K562 treated with DMSO at 1 percent for 24 hours (cell line): ENCODE data around the gene EPHA8. TPM values are rescaled to one million over a fixed set of nuclear protein-coding genes. Genes with fewer than 3 reads are reported as not detected.

Source experiments
- total RNA-seq: library from RNA; unstranded; fragments of 300-600 nt; gene quantifications from 2 replicates; pipeline ENCODE4 v1.2.3, GENCODE V29; 2022; ENCODE audit warnings: low read depth; ENCODE audit not compliant: insufficient read depth

The EPHA8 gene
- total RNA-seq, result not detected in 2 replicates

GRCh38 chr1:22562584-22563583 lies at the start of gene EPHA8:
EPHA8 (plus strand) TSS chr1:22563489; CDS start chr1:22563636, 147 bp downstream.

GRCh38 chr1:22636353-22636752 lies 73.1 kb downstream of the EPHA8 start, which contains the start of gene C1QA:
C1QA (plus strand) TSS chr1:22636628; CDS start chr1:22637617, 989 bp downstream.

DNA sequence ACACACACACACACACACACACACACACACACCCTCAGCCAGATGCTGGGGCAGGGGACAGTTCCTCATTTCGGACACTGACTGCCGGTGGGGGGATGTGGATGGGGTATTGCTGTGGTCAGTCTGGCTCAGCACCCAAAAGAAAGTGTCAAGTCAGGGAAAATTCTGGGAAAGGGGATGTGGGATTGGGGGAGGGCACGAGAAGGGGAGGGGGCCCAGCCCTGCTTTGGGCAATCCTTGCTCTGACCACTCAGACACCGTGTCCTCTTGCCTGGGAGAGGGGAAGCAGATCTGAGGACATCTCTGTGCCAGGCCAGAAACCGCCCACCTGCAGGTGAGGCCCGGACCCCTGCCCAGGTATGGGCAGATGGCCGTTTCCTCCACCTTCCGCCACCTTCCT lies 80.1 kb downstream of the EPHA8 start, which contains the start of gene C1QC:
Gene C1QC, plus strand, starts transcription at position 253 of the 400 bp plus-strand sequence. CDS start 391 bp downstream, outside the sequence.

DNA sequence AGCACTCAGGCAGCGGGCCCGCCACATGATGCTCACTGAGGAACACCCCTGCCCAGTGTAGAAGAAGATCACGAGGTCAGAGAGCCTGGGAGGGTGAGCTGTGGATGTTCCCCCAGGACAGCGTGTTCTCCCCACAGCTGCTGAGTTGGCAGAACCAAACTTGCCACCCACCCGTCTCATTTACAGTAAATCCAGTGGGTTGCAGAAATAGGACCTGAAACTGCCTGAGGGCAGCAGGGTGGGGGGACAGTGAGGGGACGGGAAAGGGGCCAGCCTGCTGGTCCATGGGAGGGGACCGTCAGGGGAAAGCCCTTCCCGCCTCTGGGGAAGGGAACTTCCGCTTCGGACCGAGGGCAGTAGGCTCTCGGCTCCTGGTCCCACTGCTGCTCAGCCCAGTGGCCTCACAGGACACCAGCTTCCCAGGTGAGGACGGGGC lies 89.6 kb downstream of the EPHA8 start, which contains the start of gene C1QB:
Gene C1QB, plus strand, starts transcription at position 356 of the 436 bp plus-strand sequence. CDS start 6,227 bp downstream, outside the sequence.

Other genes starting within 250 kb of the EPHA8 start
- 13.3 and 13.6 TPM in 2 replicates for gene ZBTB40, start 111.6 kb upstream of the EPHA8 start, total RNA-seq
- not detected in 2 replicates for gene C1QA, start 73.1 kb downstream of the EPHA8 start, total RNA-seq
- gene C1QC, start 80.1 kb downstream of the EPHA8 start, total RNA-seq, result not detected in 2 replicates
- not detected in 2 replicates for gene C1QB, start 89.7 kb downstream of the EPHA8 start, total RNA-seq
- gene EPHB2, start 147.3 kb downstream of the EPHA8 start, total RNA-seq, result 0.98 TPM in 2 replicates